Measurements from ENCODE around the gene ELMO3. TPM values are rescaled to one million over a fixed set of nuclear protein-coding genes. Genes with fewer than 3 reads are reported as not detected.

The ELMO3 gene
- total and polyA plus RNA-seq, 2 of the 13 experiments (the other 11 are each of a cell fraction or from before 2014, with no cell fraction given): 2.6 to 4.0 TPM

DNA sequence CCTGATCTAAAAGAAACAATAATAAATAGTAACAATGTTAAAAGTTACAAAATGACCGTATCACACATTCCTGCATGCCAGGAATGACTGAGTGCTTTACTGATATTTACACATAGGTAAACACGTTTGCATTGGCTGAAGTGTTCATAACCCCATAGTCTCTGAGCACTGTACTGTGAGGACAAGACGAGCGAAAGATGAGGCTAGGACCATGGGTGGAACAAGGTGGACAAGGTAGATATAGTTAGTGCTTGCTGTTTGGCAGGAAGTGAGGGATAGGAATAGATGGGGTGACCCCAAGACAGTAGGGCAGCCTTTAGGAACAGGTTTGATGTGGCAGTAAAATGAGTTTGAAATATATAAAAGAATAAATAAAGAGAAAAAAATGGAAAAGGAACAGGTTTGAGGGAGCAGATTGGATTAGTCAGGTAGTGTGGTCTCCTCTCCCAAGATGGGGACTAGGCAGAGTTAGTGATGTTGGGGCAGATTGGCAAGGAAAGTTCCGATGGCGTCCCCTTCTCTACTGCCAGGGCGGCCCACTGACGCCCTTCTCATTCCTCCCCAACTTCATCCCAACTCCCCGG, 7.4 kb upstream of the ELMO3 start (continued):
- TF ChIP-seq, protein P1, sequence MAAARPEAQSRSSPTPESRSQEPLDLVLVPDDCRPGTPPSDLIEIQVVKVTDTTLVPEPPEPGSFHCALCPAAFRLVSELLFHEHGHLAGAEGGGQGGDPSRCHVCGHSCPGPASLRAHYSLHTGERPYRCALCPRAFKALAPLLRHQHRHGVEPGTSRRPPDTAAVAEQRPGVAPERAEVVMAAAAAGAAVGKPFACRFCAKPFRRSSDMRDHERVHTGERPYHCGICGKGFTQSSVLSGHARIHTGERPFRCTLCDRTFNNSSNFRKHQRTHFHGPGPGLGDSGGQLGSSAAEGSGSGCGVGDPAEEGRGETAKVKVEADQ (CRISPR knock-in tag; IDR thresholded peaks at IDR 0.05; ENCODE audit: borderline replicate concordance): no peak
- TF ChIP-seq ZNF770 (CRISPR knock-in tag; IDR thresholded peaks at IDR 0.05): no peak
- no peak for TF ChIP-seq SOX5 (CRISPR knock-in tag; IDR thresholded peaks at IDR 0.05; ENCODE audit: borderline replicate concordance)
- TF ChIP-seq ZBTB21 (CRISPR knock-in tag; IDR thresholded peaks at IDR 0.05): 0 out of 2 replicates have a peak, but pooled peaks have one; percentile 14
- no peak for TF ChIP-seq DNMT1 (CRISPR knock-in tag; IDR thresholded peaks at IDR 0.05)
- TF ChIP-seq, protein P2, sequence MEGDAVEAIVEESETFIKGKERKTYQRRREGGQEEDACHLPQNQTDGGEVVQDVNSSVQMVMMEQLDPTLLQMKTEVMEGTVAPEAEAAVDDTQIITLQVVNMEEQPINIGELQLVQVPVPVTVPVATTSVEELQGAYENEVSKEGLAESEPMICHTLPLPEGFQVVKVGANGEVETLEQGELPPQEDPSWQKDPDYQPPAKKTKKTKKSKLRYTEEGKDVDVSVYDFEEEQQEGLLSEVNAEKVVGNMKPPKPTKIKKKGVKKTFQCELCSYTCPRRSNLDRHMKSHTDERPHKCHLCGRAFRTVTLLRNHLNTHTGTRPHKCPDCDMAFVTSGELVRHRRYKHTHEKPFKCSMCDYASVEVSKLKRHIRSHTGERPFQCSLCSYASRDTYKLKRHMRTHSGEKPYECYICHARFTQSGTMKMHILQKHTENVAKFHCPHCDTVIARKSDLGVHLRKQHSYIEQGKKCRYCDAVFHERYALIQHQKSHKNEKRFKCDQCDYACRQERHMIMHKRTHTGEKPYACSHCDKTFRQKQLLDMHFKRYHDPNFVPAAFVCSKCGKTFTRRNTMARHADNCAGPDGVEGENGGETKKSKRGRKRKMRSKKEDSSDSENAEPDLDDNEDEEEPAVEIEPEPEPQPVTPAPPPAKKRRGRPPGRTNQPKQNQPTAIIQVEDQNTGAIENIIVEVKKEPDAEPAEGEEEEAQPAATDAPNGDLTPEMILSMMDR (CRISPR knock-in tag; IDR thresholded peaks at IDR 0.05): no peak
- TF ChIP-seq PAX8 (CRISPR knock-in tag; IDR thresholded peaks at IDR 0.05; ENCODE audit: borderline replicate concordance): no peak
- TF ChIP-seq SYNCRIP (IDR thresholded peaks at IDR 0.05; ENCODE audit: insufficient read depth, low read depth, low read length): no peak
- no peak for TF ChIP-seq FOSL1 (CRISPR knock-in tag; IDR thresholded peaks at IDR 0.05; ENCODE audit: borderline replicate concordance)
- TF ChIP-seq ZFAT (CRISPR knock-in tag; conservative IDR thresholded peaks at IDR 0.05): no peak
- TF ChIP-seq MBD4 (IDR thresholded peaks at IDR 0.05; ENCODE audit: borderline replicate concordance, low read length): no peak
- TF ChIP-seq ZIK1 (CRISPR knock-in tag; IDR thresholded peaks at IDR 0.05; ENCODE audit: borderline replicate concordance, low read depth): peak; percentile 25; the same call in 1 of the 2 replicates
- TF ChIP-seq CBX1 (IDR thresholded peaks at IDR 0.05; ENCODE audit: low read depth): no peak
- TF ChIP-seq ZNF570 (CRISPR knock-in tag; IDR thresholded peaks at IDR 0.05; ENCODE audit: borderline replicate concordance): no peak
- TF ChIP-seq SIX1 (CRISPR knock-in tag; IDR thresholded peaks at IDR 0.05; ENCODE audit: borderline replicate concordance): no peak
- TF ChIP-seq PHB2 (IDR thresholded peaks at IDR 0.05; ENCODE audit: partially characterized antibody): no peak
- TF ChIP-seq GTF2F1 (IDR thresholded peaks at IDR 0.05; ENCODE audit: low read length): no peak
- TF ChIP-seq RARA (CRISPR knock-in tag; IDR thresholded peaks at IDR 0.05): no peak
- no peak for TF ChIP-seq NR2C2 (CRISPR knock-in tag; IDR thresholded peaks at IDR 0.05; ENCODE audit: borderline replicate concordance)
- TF ChIP-seq WIZ (CRISPR knock-in tag; IDR thresholded peaks at IDR 0.05): no peak
- no peak for TF ChIP-seq TBP (CRISPR knock-in tag; IDR thresholded peaks at IDR 0.05)
- TF ChIP-seq ZFP36L2 (CRISPR knock-in tag; IDR thresholded peaks at IDR 0.05): no peak
- 0 out of 2 replicates have a peak, but pooled peaks have one; percentile 2 for TF ChIP-seq ZNF709 (CRISPR knock-in tag; IDR thresholded peaks at IDR 0.05)
- no peak for TF ChIP-seq DMAP1 (CRISPR knock-in tag; IDR thresholded peaks at IDR 0.05)
- 0 out of 2 replicates have a peak, but pooled peaks have one; percentile 24 for TF ChIP-seq CERS6 (CRISPR knock-in tag; IDR thresholded peaks at IDR 0.05)

Measured in HepG2 (cell line).